Cardiac atrium fibroblast (primary cell): ENCODE results near the gene GTF2H3. TPM values are rescaled to one million over a fixed set of nuclear protein-coding genes. Genes with fewer than 3 reads are reported as not detected.

Experiments
- total RNA-seq: library from RNA; depleted of rRNA; stranded (reverse); fragments of >200 nt; gene quantifications from 2 replicates; pipeline ENCODE4 v1.2.3, GENCODE V29; 2015

GTF2H3 gene
- total RNA-seq: 20.2 and 25.4 TPM in 2 replicates

DNA sequence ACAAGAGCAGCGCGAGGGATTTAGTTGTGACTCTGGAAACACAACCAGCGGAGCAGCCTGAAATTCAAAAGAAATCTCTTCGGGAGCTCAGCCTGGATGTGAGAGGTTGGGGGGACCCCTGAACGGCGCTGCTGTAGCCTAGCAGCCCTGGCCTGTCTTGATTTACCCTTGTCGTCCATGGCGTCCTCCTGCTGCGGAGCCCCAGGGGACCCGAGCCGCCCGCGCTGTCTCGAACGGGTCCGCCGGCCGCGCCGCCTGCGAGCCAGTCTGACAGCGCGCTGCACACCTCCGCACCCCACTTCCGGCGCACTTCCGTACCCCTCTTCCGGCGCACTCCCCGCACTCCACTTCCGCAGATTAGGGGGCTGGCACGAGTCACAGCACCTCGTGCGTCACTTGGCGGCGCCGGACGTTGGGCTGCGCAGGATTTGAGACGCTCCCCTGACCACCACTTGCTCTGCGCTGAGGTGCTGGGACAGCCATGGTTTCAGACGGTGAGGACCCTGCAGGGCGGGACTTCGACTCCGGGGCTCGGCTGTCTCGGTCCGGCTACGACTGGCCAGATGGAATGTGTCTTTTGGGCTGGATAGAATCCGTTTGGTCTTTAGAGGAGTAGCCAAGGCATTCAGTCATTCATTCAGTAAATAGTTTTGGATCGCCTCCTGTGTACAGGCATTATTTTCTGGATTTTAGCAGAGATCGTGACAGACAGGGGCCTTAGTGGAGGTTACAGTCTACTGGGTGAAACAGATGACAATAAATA, at the start of gene GTF2H3, which contains the start of gene EIF2B1:
Gene GTF2H3, plus strand, starts transcription at position 451 of the 763 bp plus-strand sequence. Its CDS starts 31 bp downstream, at position 482.
Gene EIF2B1, minus strand, starts transcription at position 308 of the 763 bp plus-strand sequence. Its CDS starts 129 bp downstream, at position 179.

DNA sequence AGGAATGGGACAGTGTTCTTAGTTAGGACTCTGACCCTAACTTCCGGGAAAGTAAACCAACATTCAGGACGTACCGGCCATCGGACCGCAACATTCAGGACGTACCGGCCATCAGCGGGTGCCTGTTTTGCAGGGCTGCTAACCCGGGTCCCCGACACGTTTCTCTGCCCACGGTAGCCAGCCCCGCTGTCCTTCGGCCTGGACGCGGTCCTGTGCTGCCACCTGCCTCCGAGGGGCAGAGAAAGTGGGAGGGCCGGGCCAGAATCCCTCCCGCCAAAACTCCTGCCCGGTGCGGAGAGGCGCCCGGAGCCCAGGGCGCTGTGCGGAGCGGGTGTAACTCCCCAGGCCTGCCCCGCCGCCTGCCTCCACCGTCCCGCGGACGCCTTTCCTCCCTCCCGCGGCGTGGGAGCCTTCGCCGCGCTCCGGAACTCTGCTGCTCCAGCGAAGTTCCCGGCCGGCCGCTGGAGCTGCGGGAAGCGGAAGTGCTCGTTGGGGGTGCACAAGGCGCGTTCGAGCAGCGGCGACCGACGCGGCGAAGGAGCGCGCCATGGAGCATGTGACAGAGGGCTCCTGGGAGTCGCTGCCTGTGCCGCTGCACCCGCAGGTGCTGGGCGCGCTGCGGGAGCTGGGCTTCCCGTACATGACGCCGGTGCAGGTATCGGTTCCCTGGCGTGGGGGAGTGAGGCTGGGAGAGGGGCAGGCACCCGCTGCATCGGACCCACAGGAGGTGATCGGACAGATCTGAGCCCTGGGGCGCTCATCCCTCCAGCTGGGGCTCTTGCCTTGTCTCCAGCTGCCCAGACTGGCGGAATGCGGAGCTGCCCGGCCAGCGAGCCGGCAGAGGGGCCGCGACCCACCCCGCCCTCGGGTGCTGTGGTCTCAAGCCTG, 31.8 kb upstream of the GTF2H3 start, which contains the start of gene DDX55:
Gene DDX55, plus strand, starts transcription at position 498 of the 888 bp plus-strand sequence. Its CDS starts 50 bp downstream, at position 548.

DNA sequence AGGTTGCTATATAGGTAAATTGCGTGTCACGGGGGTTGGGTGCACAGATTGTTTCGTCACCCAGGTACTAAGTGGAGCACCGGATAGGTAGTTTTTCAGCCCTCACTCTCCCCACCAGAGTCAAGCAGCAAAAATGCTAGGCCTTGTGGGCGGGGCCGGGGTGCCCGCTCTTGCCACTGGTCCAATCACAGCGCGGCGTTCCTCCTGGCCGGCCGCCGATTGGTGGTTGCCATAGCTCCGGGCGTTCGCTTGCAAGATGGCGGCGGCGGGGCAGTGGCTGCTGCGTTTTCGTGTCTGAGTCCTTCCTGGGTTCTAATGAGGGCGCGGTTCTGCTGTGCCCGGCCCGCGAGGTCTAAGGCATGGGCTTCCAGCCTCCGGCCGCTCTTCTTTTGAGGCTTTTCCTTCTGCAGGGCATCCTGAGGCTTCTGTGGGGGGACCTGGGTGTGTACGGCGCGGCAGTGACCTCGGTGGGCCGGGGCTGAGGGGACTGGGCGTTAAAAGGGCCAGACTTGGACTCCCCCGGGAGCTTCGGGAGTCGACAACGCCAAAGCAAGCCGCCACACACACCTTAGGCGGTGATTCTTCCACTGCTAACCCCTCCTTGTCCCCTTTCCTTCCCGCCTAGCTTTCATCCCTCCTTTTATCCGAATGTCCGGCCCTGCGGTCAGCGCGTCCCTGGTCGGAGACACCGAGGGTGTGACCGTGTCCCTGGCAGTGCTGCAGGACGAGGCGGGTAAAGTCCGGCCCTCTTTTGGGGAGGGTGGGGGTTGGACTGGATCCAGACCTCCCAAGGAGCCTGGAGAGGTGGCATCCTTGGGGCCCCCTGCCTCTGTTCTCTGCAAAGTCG, 37.5 kb downstream of the GTF2H3 start, which contains the start of gene TCTN2:
Gene TCTN2, plus strand, starts transcription at position 232 of the 847 bp plus-strand sequence. Its CDS starts 128 bp downstream, at position 360.

Other genes starting within 250 kb of the GTF2H3 start
- 22.6 and 33.4 TPM in 2 replicates for gene KMT5A, start 249.7 kb upstream of the GTF2H3 start, total RNA-seq
- 4.2 and 6.5 TPM in 2 replicates for gene RILPL2, start 197.1 kb upstream of the GTF2H3 start, total RNA-seq
- 4.2 and 10.4 TPM in 2 replicates for gene SNRNP35, start 175.7 kb upstream of the GTF2H3 start, total RNA-seq
- 13.0 and 17.2 TPM in 2 replicates for gene RILPL1, start 100.1 kb upstream of the GTF2H3 start, total RNA-seq
- 211 and 240 TPM in 2 replicates for gene TMED2, start 49.3 kb upstream of the GTF2H3 start, total RNA-seq
- 10.4 and 10.7 TPM in 2 replicates for gene DDX55, start 31.7 kb upstream of the GTF2H3 start, total RNA-seq
- 45.5 and 81.8 TPM in 2 replicates for gene EIF2B1, start 143 bp upstream of the GTF2H3 start, total RNA-seq
- 8.7 and 10.1 TPM in 2 replicates for gene TCTN2, start 37.3 kb downstream of the GTF2H3 start, total RNA-seq
- gene ATP6V0A2, start 78.5 kb downstream of the GTF2H3 start, total RNA-seq: 8.5 and 16.0 TPM in 2 replicates
- under 0.01 and 0.54 TPM in 2 replicates for gene DNAH10, start 128.5 kb downstream of the GTF2H3 start, total RNA-seq